MG63 (cell line): Measurements from ENCODE around the gene GULP1. TPM values are rescaled to one million over a fixed set of nuclear protein-coding genes. Genes with fewer than 3 reads are reported as not detected.
A peak's percentile ranks its signal among the peaks of the same experiment; 100 is the strongest.

Experiments used
- DNase-seq: peaks from one replicate; pipeline ENCODE4 v3.0.0-alpha.2; 2020
- H3K27me3 ChIP-seq: fragments of 250-450 bp; sonication (Bioruptor Pico); 2 replicates; pipeline ENCODE4 v1.5.1; 2020; ENCODE audit warnings: mild to moderate bottlenecking, moderate library complexity
- H3K36me3 ChIP-seq: fragments of 250-450 bp; sonication (Bioruptor Pico); 2 replicates; pipeline ENCODE4 v1.5.1; 2020; ENCODE audit warnings: mild to moderate bottlenecking, moderate library complexity
- H3K4me3 ChIP-seq: fragments of 250-450 bp; sonication (Bioruptor Pico); 2 replicates; pipeline ENCODE4 v1.5.1; 2020; ENCODE audit warnings: mild to moderate bottlenecking, moderate library complexity
- H3K9me3 ChIP-seq: fragments of 250-450 bp; sonication (Bioruptor Pico); 2 replicates; pipeline ENCODE4 v1.5.1; 2020; ENCODE audit warnings: mild to moderate bottlenecking, moderate library complexity
- total RNA-seq: library from RNA; depleted of rRNA; stranded (reverse); fragments of >200 nt; shearing (Covaris generic); gene quantifications from 2 replicates; pipeline ENCODE4 v1.2.3, GENCODE V29; 2014; ENCODE audit warnings: low replicate concordance

The GULP1 gene
- total RNA-seq, 1 experiment from 2014 or later: 14.6 TPM

DNA sequence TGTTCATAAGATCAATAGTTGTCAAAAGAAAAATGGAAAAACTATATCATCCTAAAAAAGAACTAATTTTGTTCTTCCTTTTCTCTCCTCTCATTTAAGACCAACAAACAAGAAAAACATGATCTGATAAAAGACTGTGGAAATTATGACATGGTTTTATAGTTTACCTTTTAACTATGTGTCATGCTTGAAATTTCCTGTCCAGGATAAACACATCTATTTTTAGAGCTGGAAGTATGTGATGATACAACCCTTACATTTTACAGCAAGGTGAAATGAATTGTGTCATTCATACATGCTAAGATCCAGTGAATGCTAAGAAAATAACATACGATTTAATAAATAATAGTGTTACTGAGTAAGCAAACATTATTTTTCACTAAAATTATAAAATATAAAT, 89.9 kb downstream of the GULP1 start:
- no peak overlapping the region for H3K4me3 ChIP-seq
- H3K27me3 ChIP-seq: no peaks in the 10 kb centered on the region
- peaks cover 15% of the 10 kb centered on the region for H3K9me3 ChIP-seq
- no peak for DNase-seq
- peaks cover 21% of the 10 kb centered on the region for H3K36me3 ChIP-seq

DNA sequence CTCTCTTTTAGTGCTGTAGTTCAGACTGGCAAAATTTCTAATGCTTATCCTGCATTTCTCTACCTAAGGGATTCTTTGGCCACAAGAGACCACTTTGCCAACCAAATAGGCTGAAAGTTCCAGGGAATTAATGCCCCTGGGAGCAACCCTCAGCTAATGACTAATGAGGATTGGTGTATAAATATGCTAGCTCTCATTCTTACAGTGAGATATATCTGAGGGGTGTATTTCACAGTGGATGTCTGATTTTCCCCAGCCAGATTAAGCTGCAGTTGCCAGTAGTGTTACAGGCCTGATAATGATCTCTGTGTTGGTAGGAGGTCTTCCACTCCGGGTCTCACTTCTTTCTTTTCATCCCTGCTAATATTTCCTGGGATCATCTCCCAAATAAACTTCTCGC, 90.4 kb downstream of the GULP1 start:
- no peak overlapping the region for H3K4me3 ChIP-seq
- no peak for DNase-seq
- peaks cover 15% of the 10 kb centered on the region for H3K9me3 ChIP-seq
- H3K27me3 ChIP-seq: no peaks in the 10 kb centered on the region
- H3K36me3 ChIP-seq: peaks cover 21% of the 10 kb centered on the region

- peaks cover 15% of the 10 kb centered on the region for H3K9me3 ChIP-seq
- no peak for DNase-seq
- H3K27me3 ChIP-seq: no peaks in the 10 kb centered on the region
- H3K36me3 ChIP-seq: peaks cover 21% of the 10 kb centered on the region
- peak overlapping the region; percentile 21 for H3K4me3 ChIP-seq
These were observed 91.5 kb downstream of the GULP1 start for GRCh38 chr2:188383158-188383557.

DNA sequence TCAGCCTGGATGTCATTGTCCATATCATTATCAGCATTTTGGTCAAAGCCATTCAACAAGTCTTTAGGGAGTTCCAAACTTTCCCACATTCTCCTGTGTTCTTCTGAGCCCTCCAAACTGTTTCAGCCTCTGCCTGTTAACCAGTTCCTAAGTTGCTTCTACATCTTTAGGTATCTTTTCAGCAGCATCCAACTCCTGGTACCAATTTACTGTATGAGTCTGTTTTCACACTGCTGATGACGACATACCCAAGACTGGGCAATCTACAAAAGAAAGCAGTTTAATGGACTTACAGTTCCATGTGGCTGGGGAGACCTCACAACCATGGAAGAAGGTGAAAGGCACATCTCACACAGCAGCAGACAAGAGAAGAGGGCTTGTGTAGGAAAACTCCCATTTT, 94.2 kb downstream of the GULP1 start:
- no peak for DNase-seq

GRCh38 chr2:188388831-188389230, 97.2 kb downstream of the GULP1 start:
- DNase-seq: no peak
- H3K4me3 ChIP-seq: no peak overlapping the region
- peaks cover 21% of the 10 kb centered on the region for H3K36me3 ChIP-seq
- H3K27me3 ChIP-seq: no peaks in the 10 kb centered on the region
- peaks cover 31% of the 10 kb centered on the region for H3K9me3 ChIP-seq

More for the DNA sequence above, 94.2 kb downstream of the GULP1 start:
- Histone ChIP-seq H3K36me3 (peaks cover 21% of the 10 kb centered on the region), H3K27me3 (no peaks in the 10 kb centered on the region), H3K4me3 (no peak overlapping the region), H3K9me3 (peaks cover 17% of the 10 kb centered on the region)

- Histone ChIP-seq H3K4me3 (no peak overlapping the region), H3K9me3 (peaks cover 23% of the 10 kb centered on the region), H3K27me3 (no peaks in the 10 kb centered on the region), H3K36me3 (no peaks in the 10 kb centered on the region)
- no peak for DNase-seq
These were observed 99.7 kb downstream of the GULP1 start for GRCh38 chr2:188391354-188391753.

DNA sequence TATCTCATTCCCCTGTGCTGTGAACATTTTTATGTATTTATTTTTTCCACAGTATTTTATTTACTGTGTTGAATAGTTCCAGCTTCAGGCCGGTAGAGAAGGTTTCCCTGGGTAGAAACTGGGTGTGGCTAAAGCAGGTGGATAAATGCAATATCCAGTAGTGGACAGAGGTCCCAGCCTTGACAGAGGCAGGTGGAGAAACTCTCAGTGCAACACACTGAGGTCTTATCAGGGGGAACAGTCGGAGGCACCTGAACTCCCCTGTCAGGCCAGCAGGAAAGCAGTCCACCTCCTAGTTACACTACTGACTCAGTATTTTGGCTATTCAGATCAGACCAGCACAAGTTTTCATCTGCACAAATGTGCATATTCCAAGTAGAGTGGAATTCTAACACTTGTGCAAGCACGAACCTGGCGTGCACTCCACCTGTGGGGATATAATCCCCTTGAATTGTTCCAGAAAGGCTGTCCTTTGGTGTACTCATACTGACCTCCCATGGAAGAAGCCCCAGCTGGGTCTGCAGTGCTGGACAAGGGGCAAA, 103.3 kb downstream of the GULP1 start:
- no peaks in the 10 kb centered on the region for H3K27me3 ChIP-seq
- no peak for DNase-seq
- peaks cover 23% of the 10 kb centered on the region for H3K9me3 ChIP-seq
- no peak overlapping the region for H3K4me3 ChIP-seq
- no peaks in the 10 kb centered on the region for H3K36me3 ChIP-seq

DNA sequence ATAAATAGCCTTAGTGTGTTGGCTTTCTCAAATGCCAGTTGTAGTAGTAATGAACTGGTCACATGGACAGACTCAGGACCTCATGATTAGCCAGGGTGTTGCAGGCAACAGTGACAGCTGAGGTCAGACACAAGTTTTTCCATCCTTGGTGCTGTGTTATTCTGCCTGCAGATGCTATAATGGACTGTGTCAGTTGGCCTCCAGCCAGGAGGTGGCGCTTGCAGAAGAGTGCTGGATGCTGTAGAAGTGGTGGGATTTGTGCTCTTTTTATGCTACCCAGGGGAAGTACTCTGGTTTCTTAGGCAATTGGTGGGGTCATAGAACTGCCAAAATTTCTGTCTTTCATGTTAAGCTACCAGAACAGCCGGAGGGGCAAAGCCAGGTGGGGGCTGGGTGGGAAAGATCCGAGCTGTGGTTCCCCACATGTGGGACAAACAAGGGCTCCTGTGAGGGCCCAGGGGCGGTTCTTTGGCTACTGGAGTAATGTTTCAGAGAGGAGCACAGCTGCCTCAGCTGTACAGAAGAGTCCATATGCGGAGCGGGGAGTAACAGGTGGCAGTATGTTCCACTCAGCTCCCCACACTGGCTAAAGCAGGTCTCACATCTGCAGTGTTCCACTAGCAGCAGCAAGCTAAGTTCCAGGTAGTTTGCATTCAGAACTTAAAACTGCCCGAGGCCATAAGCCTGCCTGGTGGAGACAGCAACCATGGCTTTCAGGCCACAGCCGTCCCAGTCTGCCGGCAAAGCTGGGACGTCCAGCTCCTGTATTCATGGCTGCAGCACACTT, 104.4 kb downstream of the GULP1 start:
- H3K27me3 ChIP-seq: no peaks in the 10 kb centered on the region
- no peak for DNase-seq
- H3K36me3 ChIP-seq: no peaks in the 10 kb centered on the region
- no peak overlapping the region for H3K4me3 ChIP-seq
- H3K9me3 ChIP-seq: peaks cover 19% of the 10 kb centered on the region

DNA sequence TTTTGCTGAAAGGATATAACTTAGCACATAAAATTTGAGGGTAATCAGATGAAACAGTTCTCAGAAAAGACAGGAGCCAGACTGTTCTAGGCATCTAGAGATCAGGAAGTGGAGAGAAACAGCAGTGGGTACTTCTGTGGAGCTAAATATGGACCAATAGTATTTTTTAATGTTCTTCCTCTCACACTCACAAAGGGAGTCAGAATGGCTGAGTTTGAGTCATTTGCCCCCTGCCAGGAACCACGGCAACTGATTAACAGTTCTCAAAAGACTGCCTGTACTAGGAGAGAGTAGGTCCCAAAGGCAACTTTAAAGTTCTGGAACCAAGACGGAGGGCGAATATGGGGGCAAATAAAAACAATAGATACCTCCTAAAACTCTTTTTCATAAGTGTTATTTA, 107.5 kb downstream of the GULP1 start:
- no peaks in the 10 kb centered on the region for H3K27me3 ChIP-seq
- peaks cover under 1% of the 10 kb centered on the region; the same call in 1 of the 2 replicates for H3K9me3 ChIP-seq
- peak; percentile 34 for DNase-seq
- H3K36me3 ChIP-seq: no peaks in the 10 kb centered on the region
- no peak overlapping the region for H3K4me3 ChIP-seq

- peaks cover 7% of the 10 kb centered on the region; the same call in 1 of the 2 replicates for H3K9me3 ChIP-seq
- H3K36me3 ChIP-seq: no peaks in the 10 kb centered on the region
- H3K4me3 ChIP-seq: no peak overlapping the region
- DNase-seq: no peak
- no peaks in the 10 kb centered on the region for H3K27me3 ChIP-seq
These were observed 112.0 kb downstream of the GULP1 start for GRCh38 chr2:188403676-188404075.

GRCh38 chr2:188404341-188405004, 112.8 kb downstream of the GULP1 start:
- Histone ChIP-seq H3K36me3 (no peaks in the 10 kb centered on the region), H3K27me3 (no peaks in the 10 kb centered on the region), H3K9me3 (peaks cover 7% of the 10 kb centered on the region; the same call in 1 of the 2 replicates), H3K4me3 (no peak overlapping the region)
- DNase-seq: no peak

DNA sequence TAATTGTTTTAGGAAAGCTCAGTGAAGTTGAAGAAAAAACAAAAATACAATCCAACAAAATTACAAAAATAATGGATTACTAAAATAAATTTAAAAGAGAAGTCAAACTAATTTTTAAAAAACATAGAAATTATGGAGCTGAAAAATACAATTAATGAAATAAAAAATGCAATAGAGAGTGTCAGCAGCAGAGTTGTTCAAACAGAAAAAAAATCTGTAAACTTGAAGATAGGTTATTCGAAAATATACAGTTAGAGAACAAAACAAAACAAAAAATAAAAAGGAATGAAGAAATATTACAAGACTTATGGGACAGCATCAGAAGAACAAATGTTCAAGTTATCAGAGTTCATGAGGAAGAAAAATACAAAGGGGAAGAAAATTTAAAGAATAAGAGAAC, 114.7 kb downstream of the GULP1 start:
- Histone ChIP-seq H3K36me3 (no peaks in the 10 kb centered on the region), H3K9me3 (peaks cover 7% of the 10 kb centered on the region; the same call in 1 of the 2 replicates), H3K27me3 (no peaks in the 10 kb centered on the region), H3K4me3 (no peak overlapping the region)
- DNase-seq: no peak

- H3K9me3 ChIP-seq: peaks cover 6% of the 10 kb centered on the region; the same call in 1 of the 2 replicates
- DNase-seq: no peak
- no peaks in the 10 kb centered on the region for H3K27me3 ChIP-seq
- H3K36me3 ChIP-seq: no peaks in the 10 kb centered on the region
- no peak overlapping the region for H3K4me3 ChIP-seq
These were observed 119.0 kb downstream of the GULP1 start for GRCh38 chr2:188410504-188411235.

- no peak for DNase-seq
- H3K27me3 ChIP-seq: no peaks in the 10 kb centered on the region
- H3K9me3 ChIP-seq: peaks cover 3% of the 10 kb centered on the region; the same call in 1 of the 2 replicates
- H3K4me3 ChIP-seq: no peak overlapping the region
- no peaks in the 10 kb centered on the region for H3K36me3 ChIP-seq
These were observed 120.5 kb downstream of the GULP1 start for GRCh38 chr2:188412190-188412589.

- H3K27me3 ChIP-seq: no peaks in the 10 kb centered on the region
- H3K9me3 ChIP-seq: no peaks in the 10 kb centered on the region
- no peak for DNase-seq
- H3K4me3 ChIP-seq: no peak overlapping the region
- H3K36me3 ChIP-seq: no peaks in the 10 kb centered on the region
These were observed 122.7 kb downstream of the GULP1 start for GRCh38 chr2:188414411-188414810.

DNA sequence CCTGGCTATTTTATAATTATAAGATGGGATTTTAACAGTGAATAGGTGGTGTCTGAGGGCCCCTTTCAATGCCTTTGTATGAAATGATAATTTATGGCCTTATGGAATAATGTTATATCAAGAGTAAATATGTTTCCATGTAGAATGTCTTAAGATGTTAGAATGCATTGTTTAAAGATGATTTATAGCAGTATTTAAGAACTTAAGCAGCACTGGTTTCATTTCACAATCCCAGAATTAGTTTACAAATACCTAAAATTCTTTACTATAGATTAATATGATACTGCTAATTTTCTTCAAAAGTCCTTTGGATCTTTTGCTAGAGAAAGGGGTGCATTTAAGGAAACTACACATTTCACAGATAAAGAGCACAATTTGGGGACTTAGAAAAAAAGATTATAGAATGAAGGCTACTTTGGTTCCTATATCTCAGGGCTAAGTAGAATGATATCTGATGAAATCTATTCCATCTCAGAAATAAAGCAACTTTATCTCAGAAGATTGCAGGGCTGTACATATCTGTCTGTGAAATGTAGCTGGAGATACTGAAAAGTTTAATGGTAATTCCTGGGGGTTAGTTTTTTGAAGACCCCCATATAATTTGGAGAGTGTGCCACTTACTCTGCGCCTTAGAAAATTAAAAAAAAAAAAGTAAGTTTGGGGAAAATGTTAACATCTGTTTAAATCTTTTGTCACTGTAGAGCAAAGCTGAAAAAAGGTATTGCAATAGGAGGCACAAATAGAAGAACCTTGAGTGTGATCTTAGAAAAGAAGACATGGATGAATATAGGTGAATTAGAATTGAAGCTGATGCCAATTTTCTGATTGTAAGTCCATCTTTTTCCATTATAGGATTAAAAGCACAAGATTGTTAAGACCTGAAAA, 123.4 kb downstream of the GULP1 start:
- Histone ChIP-seq H3K9me3 (peaks cover 3% of the 10 kb centered on the region), H3K27me3 (no peaks in the 10 kb centered on the region), H3K4me3 (no peak overlapping the region), H3K36me3 (no peaks in the 10 kb centered on the region)
- DNase-seq: no peak
